HG03045 (cell line): ENCODE measurements around the gene ANKRD50.

Source experiments
- ATAC-seq: cut with Tn5 transposase; IDR thresholded peaks from one replicate; pipeline ENCODE4 v1.9.1; 2021; ENCODE audit warnings: mild to moderate bottlenecking, moderate library complexity; ENCODE audit not compliant: unreplicated experiment

ANKRD50 gene

DNA sequence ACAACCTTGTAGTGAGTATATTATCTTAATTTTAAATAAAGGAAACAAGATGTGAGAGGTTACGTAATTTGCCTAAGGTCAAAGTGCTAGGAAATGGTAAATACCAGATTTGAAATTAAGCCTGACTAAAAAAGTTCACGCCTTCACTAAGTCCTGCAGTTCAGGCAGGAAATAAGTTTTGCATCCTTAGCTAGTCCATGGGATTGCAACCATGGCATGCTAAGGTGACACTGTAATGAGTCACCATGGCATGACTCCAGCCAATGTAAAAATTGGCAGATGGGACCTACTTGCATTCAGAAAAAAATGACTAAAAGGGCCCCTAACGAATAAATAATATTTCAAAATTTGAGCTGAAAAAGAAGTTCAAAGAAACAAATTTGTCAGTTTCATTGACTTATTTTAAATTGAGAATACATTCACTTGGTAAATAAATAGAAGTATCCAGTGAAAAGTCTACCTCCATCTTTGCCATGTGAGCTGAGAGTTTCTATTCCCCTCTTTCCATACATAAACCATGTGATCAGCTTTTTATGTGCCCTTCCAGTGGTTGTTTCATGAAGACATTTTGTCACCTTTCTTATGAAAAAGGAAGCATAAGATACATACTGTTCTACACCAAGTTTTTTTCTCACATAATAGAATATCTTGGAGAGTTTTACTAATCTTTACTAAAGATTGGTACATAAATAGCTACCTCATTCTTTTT lies 72.4 kb downstream of the ANKRD50 start:
- ATAC-seq, result no peak

DNA sequence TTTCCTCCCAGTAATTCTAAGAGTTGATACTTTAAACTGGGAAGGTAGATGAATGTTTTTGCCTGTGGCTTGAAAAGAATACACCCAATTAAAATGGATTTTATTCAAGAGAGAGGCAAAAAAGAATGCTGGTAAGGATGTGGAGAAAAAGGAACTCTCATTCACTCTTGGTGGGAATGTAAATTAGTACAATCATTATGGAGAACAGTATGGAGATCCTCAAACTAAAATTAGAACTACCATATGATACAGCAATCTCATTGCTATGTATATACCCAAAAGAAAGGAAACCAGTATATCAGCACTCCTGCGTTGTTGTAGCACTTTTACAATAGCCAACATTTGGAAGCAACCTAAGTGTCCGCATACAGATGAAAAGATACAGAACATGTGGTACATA lies 75.2 kb downstream of the ANKRD50 start:
- ATAC-seq, result no peak

DNA sequence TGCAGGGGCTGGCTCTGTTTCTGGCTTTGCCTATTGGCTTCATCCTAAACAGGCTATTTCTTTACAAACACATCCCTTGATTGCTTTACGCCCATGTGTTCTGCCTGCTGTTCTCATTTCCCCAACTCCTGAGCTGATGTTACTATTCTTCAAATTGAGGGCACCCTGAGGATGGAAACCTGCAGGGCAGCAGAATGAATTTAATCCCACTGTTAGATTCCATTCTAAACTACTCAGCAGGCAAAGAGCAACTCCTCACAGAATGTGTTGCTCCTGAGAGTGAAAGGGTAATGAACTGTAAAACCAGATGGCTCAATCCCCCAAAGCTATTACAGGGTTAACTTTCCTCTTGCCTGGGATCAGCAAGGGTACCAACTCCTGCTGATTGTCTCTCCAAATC lies 75.7 kb downstream of the ANKRD50 start:
- no peak for ATAC-seq

DNA sequence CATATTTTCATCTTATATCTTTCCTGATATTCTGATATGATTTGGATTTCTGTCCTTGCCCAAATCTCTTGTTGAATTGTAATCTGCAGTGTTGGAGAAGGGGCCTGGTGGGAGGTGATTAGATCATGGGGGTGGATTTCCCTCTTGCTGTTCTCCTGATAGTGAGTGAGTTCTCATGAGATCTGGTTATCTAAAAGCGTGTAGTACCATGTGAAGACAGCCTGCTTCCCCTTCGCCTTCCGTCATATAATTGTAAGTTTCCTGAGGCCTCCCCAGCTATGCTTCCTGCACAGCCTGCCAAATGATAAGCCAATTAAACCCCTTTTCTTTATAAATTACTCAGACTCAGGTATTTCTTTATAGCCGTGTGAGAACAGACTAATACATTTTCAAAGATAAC lies 77.2 kb downstream of the ANKRD50 start:
- ATAC-seq, result no peak

DNA sequence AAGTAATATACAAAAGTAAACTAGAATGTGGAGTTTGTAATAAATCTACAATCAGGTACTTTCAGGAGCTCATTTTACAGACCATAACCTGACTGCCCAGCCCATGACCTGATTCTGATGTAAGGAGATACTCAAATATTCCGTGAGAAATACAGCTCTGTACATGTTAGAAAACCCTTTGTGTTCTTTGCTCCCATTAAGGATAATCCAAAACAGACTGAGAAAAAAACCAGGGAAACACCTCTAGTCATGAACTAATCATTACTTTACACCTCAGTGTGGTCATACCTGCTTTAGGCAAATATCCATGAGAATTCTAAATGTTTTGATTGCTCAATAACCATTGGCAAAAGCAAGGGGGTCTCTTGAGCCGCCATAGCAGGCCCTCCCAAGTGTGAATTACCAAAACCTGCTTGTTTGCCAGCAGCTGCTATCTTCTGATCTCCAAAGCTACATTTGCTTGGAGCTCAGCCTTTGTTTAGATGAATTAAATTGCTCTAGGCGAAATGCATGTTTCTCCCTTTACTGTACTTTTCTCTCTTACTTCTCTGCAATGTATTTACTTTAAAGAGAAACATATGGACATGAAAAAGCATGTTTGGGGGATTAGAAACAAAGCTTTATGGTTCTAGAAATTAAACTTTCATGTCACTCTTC lies 79.1 kb downstream of the ANKRD50 start:
- ATAC-seq, result no peak

DNA sequence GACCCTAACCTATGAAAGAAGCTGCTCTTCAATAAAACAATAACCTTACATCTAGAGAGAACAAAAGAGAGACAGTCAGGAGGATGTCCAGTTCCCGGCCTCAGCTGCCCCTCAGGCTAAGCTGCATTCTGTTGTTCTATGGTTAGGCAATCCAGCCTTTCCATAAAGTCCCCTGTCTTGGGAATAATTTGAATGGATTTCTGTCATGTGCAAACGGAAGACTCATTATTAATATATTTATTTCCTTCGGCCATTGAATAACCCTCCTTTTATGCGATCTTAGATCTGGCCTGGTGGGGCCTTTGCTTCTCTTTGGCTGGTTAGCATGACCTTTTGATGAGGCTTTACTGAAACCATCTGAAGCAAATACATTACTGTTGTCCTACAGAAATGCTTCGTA lies 80.1 kb downstream of the ANKRD50 start:
- ATAC-seq, result no peak

DNA sequence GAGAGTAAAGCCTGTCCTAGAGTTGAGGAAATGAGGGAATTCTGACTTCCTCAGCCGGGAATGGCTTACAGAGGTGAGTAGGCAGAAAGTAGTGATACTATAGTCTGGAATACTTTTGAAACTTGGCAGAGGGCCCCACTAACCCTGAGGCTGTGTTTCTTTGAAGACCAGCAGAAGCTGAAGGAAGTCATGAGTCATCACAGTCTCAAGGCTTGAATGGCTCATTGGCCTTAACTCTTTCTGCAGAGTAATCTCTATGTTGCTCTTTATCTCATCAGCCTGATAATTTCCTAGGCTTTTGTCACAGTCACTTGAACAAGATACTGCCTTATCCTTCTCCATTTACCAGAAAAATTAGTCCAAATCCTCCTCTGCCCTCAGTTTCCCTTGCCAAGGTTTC lies 80.8 kb downstream of the ANKRD50 start:
- peak; percentile 77 for ATAC-seq

DNA sequence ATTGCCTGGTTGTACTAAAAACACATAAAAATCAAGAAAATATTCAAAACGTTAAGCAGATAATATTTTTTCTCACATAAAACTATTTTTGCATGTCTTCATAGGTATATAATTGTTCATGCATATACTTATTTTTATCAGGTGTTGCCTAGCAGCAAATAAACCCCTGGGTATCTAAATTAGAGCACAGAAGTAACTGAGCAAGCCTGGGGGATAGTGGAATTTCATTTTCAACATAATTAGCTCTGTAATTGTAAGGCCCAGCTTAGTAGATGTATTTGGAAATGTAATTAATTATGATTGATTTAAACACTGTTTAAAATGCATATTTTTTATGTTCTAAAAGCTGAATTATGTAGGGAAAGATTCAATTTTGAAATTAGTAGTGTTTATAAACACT lies 82.9 kb downstream of the ANKRD50 start:
- ATAC-seq, result no peak
